M059J (cell line): ENCODE measurements around the gene MTERF4. TPM values are rescaled to one million over a fixed set of nuclear protein-coding genes. Genes with fewer than 3 reads are reported as not detected.
"Not testable (repeated sequence)": the region's sequence is repeated elsewhere in the genome, so short reads cannot be mapped to it uniquely, and the experiment has no call there.

ENCODE experiments used
- DNase-seq: peaks from one replicate; pipeline ENCODE4 v3.0.0-alpha.2; 2012; ENCODE audit warnings: low read depth
- total RNA-seq: library from RNA; depleted of rRNA; stranded (reverse); fragments of >200 nt; shearing (Covaris generic); gene quantifications from 2 replicates; pipeline ENCODE4 v1.2.3, GENCODE V29; 2014

MTERF4 gene
- total RNA-seq, 1 experiment from 2014 or later, result 12.3 TPM

DNA sequence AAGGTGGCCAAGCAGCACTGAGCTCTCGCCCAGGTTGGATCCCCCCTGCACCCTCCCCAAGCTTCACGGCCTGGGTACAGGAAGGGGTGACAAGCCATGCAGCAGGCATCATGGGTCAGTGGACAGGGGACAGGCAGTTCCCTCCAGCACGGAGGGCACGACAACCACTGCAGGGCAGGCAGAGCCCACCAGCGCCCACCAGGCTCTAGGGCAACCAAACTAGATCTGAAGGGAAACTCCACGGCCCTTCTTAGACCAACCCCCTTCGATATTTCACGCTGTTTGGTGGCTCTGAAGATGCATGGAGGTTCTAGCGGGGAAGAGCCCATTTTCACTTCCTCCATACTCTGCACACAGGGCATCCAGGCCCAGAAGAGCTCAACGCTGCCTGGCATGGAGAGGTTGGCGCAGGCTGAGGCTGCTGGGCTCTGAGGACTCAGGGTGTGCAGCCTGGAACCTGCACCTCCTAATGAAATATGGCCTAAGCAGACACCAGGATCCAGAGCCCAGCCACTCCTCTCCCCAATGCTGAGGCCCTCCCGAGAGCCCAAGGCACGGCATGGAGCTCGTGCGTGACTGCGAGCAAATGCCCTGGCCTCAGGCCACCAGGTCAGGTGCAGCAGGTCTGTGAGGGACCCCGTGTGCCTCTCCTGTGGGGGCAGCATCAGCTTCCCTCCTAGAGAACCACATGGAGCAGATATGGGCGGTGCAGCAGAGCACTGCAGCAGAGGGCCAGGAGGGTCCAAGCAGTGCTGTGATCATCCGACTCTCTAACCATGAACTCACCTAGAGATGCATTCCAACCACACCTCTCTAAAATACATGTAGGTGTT, 8.7 kb upstream of the MTERF4 start:
- DNase-seq, result no peak

DNA sequence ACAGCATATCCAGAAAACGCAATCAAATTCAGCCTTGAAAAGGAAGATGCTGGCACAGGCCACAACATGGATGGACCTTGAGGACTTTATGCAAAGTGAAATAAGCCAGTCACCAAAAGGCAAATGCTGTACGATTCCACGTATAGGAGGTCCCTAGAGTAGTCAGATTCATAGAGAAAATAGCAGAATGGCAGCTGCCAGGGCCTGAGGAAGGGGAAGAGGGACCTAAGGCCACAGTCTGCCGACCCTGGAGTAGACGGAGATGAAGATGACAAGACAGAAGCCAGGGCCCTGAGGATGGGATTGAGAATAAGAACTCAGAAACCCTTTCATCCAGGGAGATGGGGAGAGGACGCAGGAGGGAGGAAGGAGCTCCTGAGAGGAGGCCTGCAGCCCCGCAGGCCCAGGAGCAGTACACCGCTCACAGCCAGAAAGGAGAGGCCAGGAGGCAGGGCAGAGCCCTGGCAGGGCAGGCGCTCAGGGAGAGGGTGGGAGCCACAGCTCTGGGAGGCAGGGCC, 8.1 kb upstream of the MTERF4 start:
- DNase-seq, result no peak

DNA sequence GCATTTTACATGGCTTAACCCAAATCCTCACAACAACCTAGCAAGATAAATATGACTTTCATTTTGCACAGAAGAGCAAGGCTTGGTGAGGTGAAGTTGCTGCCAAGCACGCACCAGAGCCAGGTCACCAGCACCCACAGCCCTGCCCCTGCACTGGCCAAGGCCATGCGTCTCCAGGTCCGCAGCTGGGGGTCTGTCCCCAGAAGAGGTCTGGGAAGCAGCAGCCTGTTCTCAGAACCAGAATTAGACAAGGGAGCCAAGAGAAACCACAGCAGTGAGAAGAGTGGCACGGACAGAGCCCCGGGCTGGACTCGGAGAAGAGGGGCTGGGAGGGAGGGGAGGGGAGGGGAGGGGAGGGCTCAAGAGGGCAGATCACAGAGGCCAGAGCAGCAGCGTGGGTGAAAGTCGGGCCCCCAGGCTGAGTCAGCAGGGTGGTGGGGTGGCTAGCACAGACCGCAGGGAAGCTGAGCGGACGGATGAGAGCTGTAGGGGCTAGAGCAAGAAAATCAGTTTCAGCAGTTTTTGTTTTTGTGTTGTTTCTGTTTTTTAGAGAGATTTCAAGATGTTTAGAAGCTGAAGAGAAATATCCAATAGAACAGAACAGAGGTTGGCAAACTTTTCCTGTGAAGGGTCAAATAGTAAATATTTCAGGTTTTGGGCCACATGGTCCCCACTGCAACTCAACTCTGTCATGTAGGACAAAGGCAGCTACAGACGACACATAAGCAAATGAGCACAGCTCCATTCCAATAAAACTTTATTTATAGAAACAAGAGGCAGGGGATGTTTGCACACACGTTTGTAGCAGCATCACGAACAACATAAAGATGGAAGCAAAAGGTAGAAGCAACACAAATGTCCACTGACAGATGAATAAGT, 7.4 kb upstream of the MTERF4 start:
- DNase-seq, result no peak

DNA sequence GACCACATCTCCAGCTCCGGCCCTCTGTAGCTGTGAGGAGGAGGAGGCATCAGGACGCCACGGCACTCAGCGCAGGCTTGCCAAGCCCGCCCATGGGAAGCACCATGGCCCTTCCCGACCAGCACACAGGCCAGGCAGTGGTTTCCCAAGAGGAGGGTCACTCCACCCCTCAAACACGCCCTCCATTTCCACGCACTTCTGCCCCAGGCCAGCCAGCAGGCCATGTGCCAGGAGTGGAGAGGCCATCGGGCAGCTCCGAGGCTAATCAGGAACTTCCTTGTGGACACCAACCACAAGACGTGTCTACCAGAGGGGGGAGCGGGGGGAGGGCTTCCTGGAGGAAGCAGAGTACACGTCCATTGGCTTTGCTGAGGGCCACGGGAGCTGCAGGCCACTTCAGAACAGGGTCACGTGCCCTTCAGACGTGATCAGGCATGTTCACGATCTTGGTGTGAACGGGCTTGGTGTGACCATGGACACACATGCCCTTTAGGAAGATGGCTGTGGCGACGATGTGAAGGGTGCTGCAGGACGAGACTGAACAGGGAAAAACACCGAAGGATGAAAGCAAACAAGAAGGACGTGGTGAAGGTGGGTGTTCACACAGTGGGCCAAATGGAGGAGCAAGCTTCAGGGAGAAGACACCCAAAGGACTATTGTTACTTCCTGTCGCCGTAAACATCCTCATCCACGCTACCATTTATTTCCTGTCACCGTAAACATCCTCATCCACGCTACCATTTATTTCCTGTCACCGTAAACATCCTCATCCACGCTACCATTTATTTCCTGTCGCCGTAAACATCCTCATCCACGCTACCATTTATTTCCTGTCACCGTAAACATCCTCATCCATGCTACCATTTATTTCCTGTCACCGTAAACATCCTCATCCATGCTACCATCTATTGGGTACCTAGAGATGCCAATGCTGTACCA, 6.5 kb upstream of the MTERF4 start:
- DNase-seq, result no peak

DNA sequence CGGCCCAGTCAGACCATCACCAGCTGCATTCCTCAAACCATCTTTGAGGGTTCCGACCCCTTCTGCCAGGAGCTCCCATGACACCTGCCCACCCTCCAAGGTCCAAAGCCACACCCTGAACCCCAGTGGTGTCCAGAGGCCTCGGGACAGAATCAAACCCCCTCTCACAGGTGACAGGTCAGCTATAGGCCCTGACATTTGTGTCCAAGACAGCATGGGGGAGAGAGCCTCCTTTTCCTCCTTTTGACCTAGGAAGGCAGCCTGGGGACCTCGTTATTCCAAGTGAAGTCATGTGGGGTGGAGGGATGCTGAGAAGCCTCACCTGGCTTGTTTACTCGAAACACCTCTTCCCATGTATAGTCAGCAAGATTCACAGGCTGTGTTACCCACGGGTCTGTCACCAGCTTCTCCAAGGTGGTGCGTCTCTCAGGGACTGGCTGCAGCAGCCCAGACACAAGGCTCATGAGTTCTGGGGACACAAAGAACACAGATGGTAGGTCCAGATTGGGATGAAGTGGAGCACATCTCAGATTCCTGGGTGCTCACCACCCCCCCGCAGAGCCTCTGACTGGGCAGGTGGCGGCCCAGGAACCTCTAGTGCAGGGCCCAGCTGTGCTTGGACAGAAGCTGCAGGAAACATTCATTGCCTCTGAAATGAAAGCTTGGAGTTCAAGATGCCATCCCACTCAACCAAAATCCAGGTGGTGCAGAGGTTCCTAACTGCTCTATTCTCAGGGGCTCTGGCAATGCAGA, 5.1 kb upstream of the MTERF4 start:
- DNase-seq, result no peak

DNA sequence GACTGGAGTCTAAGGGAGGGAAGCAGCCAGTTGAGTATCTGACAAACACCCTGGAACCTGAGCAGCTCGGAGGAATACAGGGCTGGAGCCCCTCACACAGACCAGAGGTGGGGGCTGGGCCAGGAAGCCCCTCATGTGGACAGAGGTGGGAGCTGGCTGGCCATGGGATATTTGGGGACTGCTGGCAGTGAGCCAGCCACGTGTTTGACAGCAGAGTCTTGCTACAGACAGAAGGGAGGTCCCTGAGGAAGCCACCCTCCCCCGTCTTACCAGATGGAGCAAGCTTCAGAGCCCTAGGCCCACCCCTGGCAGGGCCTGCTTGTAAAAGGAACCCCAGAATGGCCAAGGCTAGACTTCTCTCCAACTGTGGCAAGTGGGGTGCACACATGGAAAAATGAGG, 3.6 kb upstream of the MTERF4 start:
- no peak for DNase-seq

DNA sequence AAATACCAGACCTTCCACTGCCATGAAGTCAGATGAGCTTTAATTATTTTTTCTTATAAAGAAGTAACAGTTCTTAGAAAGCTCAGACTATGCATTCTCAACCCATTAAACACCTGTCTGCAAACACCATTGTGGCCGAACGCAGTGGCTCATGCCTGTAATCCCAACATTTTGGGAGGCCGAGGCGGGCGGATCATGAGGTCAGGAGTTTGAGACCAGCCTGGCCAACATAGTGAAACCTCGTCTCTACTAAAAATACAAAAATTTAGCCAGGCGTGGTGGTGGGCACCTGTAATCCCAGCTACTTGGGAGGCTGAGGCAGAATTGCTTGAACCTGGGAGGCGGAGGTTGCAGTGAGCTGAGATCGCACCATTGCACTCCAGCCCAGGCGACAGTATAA, 2.5 kb upstream of the MTERF4 start:
- DNase-seq, result not testable (repeated sequence)

DNA sequence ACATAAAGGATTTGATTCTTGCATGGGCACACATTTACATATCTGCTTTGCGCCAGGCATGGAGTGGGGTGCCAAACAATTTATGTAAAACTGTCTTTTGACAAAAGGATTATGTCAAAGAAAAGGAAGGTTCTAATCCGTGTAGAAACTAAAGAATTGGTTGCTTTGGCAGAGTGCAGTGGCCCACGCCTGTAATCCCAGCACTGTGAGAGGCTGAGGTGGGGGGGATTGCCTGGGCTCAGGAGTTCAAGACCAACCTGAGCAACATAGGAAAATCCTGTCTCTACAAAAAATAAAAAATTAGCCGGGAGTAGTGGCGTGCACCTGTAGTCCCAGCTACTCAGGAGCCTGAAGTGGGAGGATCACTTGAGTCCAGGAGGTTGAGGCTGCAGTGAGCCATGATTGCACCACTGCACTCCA, 1.1 kb upstream of the MTERF4 start:
- DNase-seq, result no peak

DNA sequence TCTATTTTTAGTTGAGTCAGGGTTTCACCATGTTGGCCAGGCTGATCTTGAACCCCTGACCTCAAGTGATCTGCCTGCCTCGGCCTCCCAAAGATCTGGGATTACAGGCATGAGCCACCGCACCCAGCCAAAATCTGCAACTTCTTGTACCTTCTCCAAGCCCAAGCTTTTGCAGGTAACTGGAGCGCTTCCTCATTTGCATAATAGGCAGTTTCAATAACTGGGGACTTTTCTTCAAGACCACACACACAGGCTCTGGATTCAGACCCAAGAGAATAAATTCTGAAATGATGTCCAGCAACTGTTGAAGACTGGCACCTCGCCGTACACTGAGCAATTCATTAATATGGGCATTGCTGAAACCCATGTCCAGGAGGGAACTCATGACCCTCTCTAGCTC, 2.8 kb downstream of the MTERF4 start:
- no peak for DNase-seq

DNA sequence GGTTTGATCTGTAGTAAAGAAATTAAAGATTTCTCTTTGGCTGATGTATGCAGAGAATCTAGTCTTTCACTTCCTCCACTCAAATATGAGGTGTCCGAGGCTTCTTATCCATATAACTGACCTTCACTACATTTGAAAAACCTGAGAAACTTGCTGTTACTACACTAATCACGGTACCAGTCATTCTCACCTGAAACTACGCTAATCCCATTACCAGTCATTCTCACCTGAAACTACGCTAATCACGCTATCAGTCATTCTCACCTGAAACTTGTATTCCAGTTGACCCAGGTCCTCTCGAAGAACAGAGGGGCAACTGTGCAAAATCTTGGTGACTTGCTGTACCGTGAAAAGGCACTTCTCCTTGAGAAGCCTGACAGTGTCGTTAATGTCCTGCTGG, 5.1 kb downstream of the MTERF4 start:
- DNase-seq, result no peak

DNA sequence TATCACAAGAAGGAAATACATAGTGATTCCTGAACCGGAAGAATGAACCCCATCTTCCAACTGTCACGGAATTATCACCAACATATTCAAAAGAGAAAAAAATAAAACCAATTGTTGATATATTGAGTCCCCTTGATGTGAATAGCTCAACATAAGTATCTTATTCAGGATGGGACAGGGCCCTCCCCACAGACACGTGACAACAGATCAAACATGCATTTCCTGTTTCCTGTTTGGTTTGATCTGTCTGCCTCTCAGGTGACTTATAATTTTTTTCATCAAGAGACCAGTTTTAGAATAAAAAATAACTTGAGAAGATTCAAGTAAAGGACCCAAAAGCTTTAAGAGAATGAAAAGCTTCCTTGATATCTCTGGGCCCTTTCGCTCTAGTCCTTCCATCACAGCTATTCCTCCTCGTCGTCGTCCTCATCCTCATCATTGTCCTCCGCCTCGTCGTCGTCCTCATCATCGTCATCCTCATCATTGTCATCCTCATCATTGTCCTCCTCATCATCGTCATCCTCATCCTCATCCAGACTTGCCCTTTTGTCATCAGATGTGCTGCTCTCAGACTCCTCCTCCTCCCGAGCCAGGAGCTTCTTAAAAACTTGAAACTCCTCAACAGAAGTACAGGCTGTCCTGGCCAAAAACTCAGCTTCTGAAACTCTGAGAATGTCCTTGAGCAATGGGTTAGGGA, 6.3 kb downstream of the MTERF4 start:
- no peak for DNase-seq

DNA sequence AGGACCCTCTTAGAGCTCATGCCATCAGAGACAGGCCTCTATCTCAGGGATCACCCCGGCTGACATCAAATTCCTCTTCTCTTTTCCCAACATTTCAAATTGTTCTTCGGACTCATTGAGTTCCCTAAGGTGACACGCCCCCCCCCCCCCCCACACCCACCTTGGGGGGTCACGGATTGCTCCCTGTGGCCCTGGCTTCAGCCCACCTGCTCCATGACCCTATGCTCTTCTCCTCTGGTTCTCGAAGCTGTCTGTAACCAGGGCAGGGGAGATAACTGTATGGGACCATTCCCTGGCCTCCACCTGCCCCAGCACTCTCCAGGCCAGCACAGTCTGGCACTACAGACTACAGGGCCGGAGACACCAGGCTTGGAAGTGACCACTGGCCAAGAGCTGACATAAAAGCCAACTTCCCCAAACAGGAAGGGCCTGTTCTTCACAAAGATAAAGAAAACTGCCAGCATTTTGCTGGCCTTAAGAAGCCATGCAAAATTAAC, 7.1 kb downstream of the MTERF4 start:
- no peak for DNase-seq

DNA sequence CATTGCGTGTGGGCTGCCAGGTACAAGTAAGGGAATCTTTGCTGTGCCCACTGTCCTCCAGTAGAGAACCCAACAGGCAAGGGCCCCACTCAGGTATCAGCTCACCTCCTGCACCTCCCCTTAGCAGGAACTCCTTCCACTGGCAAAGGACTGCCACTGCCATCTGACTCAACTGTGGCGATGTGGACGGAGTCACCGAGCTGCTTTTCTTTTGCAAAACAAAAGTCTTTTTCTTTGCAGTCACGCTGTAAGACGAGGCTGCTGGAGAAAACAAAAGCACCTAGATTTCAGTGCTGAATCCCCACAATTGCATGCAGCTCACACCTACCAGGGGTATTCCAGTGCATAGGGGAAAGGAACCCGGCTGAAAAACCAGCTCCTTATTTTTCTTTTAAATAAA, 7.9 kb downstream of the MTERF4 start:
- DNase-seq, result no peak

DNA sequence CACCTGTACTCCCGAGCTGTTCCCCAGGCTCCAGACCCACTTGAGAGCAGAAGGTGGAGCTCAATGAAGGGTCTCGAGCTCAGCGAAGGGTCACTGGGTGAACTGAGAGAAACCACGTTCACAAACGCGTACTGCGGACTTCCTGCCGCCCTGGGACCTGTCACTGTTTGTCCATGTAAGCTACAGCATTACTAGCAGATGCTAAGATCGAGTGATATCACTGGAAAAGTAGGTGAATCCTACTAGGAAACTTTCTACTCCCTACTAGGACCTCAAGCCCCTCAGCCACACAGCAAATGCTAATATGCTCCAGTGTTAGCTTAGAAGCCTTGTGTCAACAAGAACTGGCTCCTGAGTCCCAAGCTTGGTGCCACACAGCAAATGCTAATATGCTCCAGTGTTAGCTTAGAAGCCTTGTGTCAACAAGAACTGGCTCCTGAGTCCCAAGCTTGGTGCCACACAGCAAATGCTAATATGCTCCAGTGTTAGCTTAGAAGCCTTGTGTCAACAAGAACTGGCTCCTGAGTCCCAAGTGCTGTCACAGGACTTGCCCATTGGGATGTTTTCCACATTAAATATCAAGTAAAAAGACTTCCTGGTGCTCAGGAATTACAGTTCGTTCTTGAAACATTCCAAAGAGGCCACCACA, 8.8 kb downstream of the MTERF4 start:
- DNase-seq, result not testable (repeated sequence)

DNA sequence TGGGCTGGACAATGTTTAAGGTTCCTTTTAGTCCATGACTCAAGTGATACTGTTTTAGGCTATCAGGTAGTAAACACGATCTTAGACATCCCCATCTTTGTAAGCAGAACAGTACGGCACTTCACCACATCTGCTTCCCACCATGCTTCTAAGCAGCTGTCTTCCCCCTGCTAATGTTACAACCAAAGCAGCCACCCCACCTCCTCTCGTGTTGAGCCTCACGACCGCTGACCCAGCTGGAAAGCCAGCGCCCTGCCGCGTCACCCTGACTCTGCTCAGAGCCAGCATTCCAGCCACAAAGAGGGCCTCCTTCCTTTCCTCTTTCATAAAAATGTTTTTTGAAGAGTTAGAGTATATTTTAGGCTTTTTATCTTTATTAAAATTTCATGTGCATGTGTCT, 9.4 kb downstream of the MTERF4 start:
- no peak for DNase-seq

DNA sequence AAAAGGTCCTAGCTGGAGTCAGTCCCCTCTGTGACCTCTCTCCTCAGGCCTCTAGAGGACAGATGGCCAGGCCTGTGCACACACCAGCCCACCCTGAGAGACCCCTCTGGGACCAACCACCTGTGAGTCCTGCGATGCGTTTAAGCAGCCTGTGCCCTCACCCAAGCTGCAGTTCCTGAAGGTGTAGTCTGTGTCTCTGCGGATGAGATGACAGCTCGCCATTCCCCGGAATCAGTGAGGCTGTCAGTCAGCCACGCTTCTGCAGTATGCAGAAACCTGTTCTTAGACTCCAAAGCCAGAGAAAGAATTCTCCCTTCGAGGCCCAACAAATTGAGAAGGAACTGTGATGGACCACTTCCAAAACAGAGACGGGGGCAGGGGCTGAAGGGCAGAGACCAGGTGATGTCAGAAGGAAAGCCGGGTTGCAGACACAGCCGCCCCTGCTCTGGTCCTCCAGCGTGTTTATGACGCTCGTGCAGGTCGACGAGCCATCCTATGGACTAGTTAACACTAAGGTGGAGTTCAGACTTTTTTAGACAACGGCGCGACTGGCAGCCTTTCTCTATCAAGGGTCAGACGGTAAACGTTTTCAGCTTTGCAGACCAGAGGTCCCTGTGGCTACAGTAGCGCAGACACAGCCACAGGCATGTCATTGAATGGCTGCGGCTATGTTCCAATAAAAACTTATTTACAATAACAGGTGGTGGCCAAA, 10.2 kb downstream of the MTERF4 start:
- DNase-seq, result no peak

DNA sequence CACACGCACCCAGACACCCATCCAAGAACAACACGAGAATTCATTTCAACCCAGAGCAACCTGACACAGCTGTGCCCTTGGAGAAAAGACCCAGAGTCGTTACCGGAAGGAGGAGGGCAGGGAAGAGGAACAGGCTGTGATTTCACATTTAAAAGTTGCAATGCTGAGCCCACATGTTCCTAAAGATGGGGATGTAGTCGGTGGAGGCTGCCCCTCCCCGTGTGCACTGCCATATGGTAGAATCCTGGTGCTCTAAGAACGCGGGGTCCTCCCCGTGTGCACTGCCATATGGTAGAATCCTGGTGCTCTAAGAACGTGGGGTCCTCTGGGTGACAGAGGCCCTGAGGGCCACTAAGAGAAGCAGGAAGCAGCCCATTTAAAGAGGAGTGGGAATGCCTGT, 10.9 kb downstream of the MTERF4 start:
- DNase-seq, result no peak

DNA sequence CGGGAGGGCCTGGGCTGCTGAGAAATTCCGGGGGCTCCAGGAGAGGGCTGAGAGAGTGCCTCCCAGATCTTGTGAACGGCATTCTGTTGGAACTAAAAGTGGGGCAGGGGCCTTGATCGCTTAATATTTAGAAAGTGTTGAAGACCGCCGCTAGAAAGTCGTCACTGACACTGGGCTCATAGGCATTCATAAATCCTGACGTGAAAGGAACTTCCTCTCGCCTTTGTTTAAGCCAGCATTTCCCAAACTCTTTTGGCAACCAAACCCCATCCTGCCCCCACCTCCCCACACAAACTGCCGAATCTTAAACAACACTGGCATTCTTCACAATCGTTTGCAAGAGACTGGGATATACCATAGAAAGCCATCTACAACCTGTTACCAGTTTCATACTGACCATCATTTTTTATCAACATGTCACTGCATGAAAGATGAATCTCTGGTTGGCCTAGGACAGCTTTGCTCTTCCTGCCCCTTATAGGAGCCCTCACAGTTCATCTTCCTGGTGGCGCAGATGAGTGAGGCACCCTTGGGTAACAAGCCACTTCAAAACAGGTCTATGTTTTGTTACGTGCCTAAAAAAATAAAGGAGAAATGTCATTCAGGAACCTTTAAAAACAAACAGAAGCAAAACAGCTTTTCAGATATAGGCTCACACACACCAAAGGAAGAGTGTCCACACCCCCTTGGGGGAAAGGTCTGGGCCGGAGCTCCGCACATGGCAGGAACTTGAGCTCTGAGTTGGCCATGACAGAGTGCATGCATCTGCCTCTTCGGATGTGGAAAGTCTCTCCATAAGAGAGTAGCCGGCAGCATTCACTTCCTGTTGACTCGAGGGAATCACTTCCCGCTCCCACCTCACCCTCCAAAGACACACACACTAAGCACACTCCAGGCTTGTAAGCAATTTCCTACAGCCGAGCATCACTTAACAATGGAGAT, 13.0 kb downstream of the MTERF4 start:
- DNase-seq, result no peak
